Measurements from ENCODE around the gene GOLGA6L7.

GOLGA6L7 gene

GRCh38 chr15:28888302-28888894, 40.0 kb upstream of the GOLGA6L7 start:
- H3K27me3 Mint-ChIP-seq (ENCODE audit: low read depth) = peaks cover 35% of the 10 kb centered on the region
- H3K36me3 Mint-ChIP-seq (ENCODE audit: low read depth) = no peaks in the 10 kb centered on the region
- H3K4me3 Mint-ChIP-seq = no peak overlapping the region
- no peak for DNase-seq (ENCODE audit: low spot score)
- no peak overlapping the region for H3K27ac Mint-ChIP-seq
- H3K4me1 Mint-ChIP-seq (ENCODE audit: low read depth) = peaks cover 21% of the 10 kb centered on the region
- H3K9me3 Mint-ChIP-seq = no peaks in the 10 kb centered on the region

DNA sequence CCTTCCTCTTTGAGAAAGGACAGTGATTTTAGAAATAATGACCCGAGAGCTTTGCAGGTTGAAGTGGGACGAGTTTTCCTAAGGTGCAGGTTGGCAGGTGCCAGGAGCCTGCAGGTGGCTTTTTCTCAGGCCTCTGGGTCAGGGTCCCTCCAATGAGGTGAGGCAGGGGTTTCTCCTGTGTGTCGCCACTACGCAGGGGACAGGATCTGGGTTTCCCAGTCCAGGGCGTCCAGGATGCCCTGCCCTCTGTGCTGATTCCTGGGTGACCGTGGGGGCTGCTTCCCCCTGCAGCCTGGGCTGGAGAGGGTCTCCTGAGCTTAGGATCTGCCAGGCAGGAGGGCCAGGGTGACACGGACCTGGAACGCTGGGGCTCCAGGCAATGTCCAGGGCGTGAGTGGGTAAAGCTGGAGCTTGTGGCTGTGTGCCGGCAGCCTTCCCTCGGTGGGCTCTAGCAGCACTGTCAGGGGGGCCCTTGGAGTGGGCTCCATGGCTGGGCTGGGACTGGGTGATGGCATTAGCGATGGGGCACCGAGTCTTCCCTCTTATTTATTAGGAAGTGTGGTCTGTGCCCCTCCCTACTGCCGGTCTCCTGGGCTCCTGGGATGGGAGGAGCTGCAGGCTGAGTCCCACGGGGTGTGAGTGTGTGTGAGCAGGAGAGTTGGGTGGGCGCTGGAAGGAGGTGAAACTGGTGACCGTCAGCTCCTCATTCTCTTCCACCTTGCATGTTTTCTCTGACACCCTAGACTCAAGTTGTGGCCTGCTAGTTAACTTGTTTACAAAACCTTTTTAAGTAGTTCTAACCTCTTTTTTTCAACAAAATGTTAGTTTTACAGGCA, 39.1 kb upstream of the GOLGA6L7 start:
- peaks cover 21% of the 10 kb centered on the region for H3K4me1 Mint-ChIP-seq (ENCODE audit: low read depth)

DNA sequence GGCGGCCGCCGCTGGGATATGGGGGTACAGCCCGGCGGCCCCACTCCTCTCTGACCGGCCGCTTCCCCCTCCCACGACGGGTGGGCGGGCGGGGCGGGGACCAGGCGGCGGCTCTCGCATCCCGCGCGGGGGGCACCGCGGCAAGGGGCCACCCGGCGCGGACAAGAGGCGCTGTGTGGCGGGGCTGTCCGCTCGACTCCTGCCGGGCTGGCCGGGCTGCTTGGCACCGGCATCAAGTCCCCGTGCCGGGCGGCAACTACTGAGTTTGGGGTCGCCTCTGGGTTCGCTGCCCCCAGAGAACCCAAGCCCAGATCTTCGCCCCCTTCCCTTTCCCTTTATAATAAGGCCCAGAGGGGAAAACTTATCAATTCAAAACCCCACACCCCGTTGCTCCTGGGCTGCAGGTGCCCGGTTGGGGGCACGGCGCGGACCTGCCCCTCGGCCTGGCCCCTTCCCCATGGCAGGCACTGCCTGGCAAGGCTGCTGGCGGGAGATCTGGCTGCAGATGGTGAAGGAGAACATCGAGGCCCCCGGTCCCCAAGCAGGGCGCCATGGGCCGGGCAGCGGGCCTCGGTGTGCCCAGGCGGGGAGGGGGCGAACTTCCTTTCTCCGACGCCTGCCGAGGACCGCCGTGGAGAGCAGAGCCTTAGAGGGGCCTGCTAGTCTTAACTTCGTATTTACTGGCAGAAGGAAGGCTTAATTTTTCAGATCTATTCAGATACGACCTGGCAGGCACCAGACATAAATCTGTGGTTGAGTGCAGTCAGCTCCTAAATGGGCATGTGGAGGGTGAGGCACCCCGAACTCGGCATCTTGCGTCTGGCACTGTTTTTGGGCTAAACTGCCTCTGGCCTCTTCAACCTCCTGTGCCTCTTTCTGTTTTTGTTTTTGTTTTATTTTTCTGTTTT, 38.2 kb upstream of the GOLGA6L7 start:
- Mint-ChIP-seq H3K36me3 (ENCODE audit: low read depth) (no peaks in the 10 kb centered on the region), H3K27ac (no peak overlapping the region), H3K4me3 (peak overlapping the region; percentile 66), H3K27me3 (ENCODE audit: low read depth) (peaks cover 40% of the 10 kb centered on the region), H3K9me3 (no peaks in the 10 kb centered on the region), H3K4me1 (ENCODE audit: low read depth) (peaks cover 21% of the 10 kb centered on the region)
- DNase-seq (ENCODE audit: low spot score) = no peak

More for the DNA sequence above, 39.1 kb upstream of the GOLGA6L7 start:
- H3K27ac Mint-ChIP-seq = no peak overlapping the region
- no peaks in the 10 kb centered on the region for H3K36me3 Mint-ChIP-seq (ENCODE audit: low read depth)
- no peak for DNase-seq (ENCODE audit: low spot score)
- H3K4me3 Mint-ChIP-seq = peak overlapping the region; percentile 66
- peaks cover 40% of the 10 kb centered on the region for H3K27me3 Mint-ChIP-seq (ENCODE audit: low read depth)
- H3K9me3 Mint-ChIP-seq = no peaks in the 10 kb centered on the region

DNA sequence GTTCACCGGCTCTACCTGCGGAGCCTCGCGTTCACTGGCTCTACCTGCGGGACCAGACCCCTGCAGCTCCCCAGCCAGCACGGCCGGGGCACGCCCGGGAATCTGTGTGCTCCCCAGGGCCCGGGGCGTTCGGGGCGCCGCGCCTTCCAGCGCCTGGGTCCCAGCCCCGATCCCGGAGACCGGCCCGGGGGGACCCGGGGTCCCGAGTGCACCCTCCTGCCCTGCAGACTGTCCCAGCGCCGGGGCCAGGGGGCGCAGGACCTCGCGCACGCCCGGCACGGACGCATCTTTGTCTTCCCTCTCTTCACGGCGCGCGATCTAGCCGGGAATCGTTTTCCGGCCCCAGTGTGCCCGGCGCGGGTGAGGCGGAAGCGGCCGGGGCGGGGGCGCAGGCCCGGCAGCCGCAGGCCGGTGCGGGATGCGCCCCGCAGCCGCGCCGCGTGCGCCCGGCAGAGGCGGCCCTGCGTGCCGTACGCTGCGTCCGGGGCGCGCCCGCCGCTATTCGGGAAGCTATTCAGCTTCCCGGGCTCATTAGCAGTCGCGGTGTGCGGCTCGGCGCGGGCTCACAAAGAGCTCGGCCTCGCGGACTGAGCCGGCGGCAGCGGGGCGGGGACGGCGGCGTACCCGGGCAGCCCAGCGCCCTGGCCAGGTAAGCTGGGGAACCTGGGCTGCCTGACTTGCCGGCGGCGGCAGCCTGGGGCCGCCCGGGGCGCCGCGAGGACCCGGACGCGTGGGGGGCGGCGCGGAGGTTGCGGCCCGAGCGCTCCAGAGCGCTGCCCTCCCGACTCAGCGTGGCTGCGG, 37.4 kb upstream of the GOLGA6L7 start, which contains the start of gene APBA2:
Gene APBA2 (plus strand): TSS at position 345 of the 801 bp plus-strand sequence. CDS start 167,911 bp downstream, outside the sequence.
- Mint-ChIP-seq H3K4me3 (peak within 1 kb of the TSS; percentile 66), H3K27me3 (ENCODE audit: low read depth) (peaks cover 40% of the 10 kb centered on the region), H3K4me1 (ENCODE audit: low read depth) (peaks cover 14% of the 10 kb centered on the region), H3K9me3 (no peaks in the 10 kb centered on the region), H3K36me3 (ENCODE audit: low read depth) (no peaks in the 10 kb centered on the region), H3K27ac (no peak within 1 kb of the TSS)
- no peak for DNase-seq (ENCODE audit: low spot score)

DNA sequence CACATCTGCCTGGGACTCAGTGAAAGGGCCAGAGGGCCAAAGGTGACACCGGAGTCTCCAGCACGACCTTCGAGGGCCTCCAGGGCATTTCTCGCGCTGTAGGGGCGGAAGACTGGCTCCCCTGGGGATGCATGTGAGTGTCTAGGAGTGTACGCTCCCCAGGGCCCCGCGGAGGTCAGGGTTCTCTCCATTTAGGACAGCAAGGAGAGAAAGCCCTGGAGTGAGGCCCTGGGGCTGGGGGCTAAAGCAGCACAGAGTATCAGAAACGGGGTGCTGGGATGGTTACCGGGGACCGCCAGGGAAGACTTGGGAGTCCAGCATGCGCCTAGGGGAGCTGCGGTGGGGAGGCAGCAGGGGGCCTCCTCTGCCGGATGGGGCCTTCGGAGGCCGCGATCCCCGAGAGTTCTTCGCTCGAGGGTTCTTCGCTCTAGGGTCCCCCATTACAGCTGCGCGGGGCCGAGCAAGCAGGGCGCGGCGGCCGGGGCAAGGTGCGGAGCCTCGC, 36.7 kb upstream of the GOLGA6L7 start:
- DNase-seq (ENCODE audit: low spot score) = no peak
- H3K27me3 Mint-ChIP-seq (ENCODE audit: low read depth) = peaks cover 40% of the 10 kb centered on the region
- no peaks in the 10 kb centered on the region for H3K36me3 Mint-ChIP-seq (ENCODE audit: low read depth)
- no peak overlapping the region for H3K4me3 Mint-ChIP-seq
- no peaks in the 10 kb centered on the region for H3K9me3 Mint-ChIP-seq
- H3K27ac Mint-ChIP-seq = no peak overlapping the region
- H3K4me1 Mint-ChIP-seq (ENCODE audit: low read depth) = peaks cover 7% of the 10 kb centered on the region

DNA sequence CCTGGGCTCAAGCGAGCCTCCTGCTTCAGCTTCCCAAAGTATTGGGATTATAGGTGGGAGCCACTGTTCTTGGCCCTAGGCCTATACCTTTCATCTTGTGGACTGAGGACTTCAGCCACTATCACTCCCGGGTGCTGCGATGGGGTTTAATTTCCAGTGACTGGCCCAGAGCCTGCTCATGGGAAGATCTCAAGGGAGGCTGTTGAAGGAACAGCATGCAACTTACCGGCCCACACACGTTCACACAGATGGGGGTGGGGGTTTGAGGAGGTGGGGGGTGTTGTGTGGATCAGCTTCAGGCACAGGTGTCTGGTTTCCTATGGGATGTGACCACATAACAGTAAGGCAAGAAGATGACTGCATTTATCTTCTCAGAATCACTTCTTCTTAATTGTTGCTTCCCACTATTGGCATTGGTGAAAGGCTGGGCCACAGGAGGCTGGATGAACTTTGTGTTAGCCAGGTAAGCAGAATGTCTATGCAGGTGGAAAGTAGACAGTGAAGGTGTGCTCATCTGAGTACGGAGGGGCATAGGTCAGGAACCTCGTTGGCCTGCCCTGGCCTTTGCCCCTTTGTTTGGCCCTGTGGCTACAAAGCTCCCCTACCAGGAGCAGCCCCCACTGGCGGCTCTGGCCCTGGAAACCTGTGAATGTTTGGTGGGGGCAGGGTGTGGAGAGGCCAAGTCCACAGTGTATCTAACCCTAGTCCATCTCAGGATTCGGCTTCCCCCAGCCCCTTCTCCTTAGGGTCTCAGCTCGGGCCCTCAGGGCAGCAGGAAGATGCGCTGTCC, 35.9 kb upstream of the GOLGA6L7 start:
- Mint-ChIP-seq H3K4me1 (ENCODE audit: low read depth) (peaks cover 2% of the 10 kb centered on the region), H3K27ac (no peak overlapping the region), H3K9me3 (no peaks in the 10 kb centered on the region), H3K36me3 (ENCODE audit: low read depth) (no peaks in the 10 kb centered on the region), H3K27me3 (ENCODE audit: low read depth) (peaks cover 37% of the 10 kb centered on the region), H3K4me3 (no peak overlapping the region)
- DNase-seq (ENCODE audit: low spot score) = no peak

DNA sequence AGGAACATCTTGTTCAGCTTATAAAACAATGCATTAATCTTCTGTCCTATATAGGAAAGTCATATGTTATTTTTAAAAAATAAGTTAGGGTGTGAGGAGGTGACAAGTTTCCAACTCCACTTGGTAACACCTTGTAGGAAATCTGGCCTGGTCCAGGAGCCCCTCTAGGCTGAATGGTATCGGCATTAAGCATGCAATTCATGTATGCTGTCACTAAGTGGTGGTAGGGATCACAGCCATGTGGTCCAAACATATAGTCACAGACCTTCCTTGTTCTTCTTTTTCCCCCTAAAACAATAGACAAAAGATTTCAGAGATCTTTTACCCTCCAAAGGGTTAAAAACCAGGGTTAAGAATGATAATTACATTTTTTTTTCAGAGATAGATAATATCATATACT, 33.2 kb upstream of the GOLGA6L7 start:
- no peak for DNase-seq (ENCODE audit: low spot score)
- Mint-ChIP-seq H3K27ac (no peak overlapping the region), H3K9me3 (no peaks in the 10 kb centered on the region), H3K4me1 (ENCODE audit: low read depth) (no peaks in the 10 kb centered on the region), H3K4me3 (no peak overlapping the region), H3K36me3 (ENCODE audit: low read depth) (no peaks in the 10 kb centered on the region), H3K27me3 (ENCODE audit: low read depth) (peaks cover 21% of the 10 kb centered on the region)

- Mint-ChIP-seq H3K4me3 (no peak overlapping the region), H3K4me1 (ENCODE audit: low read depth) (no peaks in the 10 kb centered on the region), H3K9me3 (no peaks in the 10 kb centered on the region), H3K27ac (no peak overlapping the region), H3K36me3 (ENCODE audit: low read depth) (no peaks in the 10 kb centered on the region), H3K27me3 (ENCODE audit: low read depth) (peaks cover 21% of the 10 kb centered on the region)
- DNase-seq (ENCODE audit: low spot score) = no peak
These were observed 32.7 kb upstream of the GOLGA6L7 start for GRCh38 chr15:28881170-28881569.

DNA sequence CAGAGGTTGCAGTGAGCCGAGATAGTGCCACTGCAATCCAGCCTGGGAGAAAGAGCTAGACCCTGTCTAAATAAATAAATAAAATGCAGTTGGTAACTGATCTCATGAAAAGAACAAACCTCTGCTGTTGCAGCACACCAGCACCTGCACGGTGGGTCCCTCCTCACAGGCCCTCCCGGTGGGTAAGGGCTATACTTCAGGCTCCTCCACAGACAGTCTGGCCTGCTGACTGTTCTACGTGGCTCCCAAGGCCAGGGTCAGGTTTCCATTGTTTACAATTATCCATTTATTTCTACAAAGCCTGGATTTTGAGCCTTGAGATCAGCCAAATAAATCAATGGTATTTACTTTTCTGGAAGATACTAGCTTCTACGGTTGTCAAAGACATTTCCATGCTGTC, 32.2 kb upstream of the GOLGA6L7 start:
- Mint-ChIP-seq H3K36me3 (ENCODE audit: low read depth) (no peaks in the 10 kb centered on the region), H3K27ac (no peak overlapping the region), H3K4me3 (no peak overlapping the region), H3K27me3 (ENCODE audit: low read depth) (peaks cover 21% of the 10 kb centered on the region), H3K9me3 (no peaks in the 10 kb centered on the region), H3K4me1 (ENCODE audit: low read depth) (no peaks in the 10 kb centered on the region)
- DNase-seq (ENCODE audit: low spot score) = no peak

DNA sequence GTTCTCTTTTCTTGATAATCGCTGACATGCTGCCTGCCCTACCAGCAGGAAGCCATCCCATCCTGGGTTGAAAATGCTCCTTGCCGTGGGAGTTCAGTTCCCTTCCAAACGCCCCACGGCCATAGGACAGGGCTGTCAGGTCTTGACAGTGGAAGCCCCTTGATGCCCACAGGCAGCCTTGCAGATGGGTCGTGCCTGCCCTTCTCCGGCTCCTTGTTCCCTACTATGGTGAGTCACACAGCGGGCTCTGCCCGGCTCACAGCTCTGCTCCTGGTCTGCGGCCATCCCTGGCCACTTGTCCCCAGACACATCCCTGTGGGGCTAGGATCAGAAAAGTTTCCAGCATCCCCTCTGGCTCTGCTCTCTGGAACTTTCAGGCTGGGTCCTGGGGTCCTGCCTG, 31.1 kb upstream of the GOLGA6L7 start:
- H3K9me3 Mint-ChIP-seq = no peaks in the 10 kb centered on the region
- H3K27me3 Mint-ChIP-seq (ENCODE audit: low read depth) = peaks cover 13% of the 10 kb centered on the region
- no peak for DNase-seq (ENCODE audit: low spot score)
- H3K27ac Mint-ChIP-seq = no peak overlapping the region
- no peaks in the 10 kb centered on the region for H3K4me1 Mint-ChIP-seq (ENCODE audit: low read depth)
- no peak overlapping the region for H3K4me3 Mint-ChIP-seq
- H3K36me3 Mint-ChIP-seq (ENCODE audit: low read depth) = no peaks in the 10 kb centered on the region

GRCh38 chr15:28878209-28878608, 29.8 kb upstream of the GOLGA6L7 start:
- H3K27me3 Mint-ChIP-seq (ENCODE audit: low read depth) = peaks cover 2% of the 10 kb centered on the region
- H3K4me3 Mint-ChIP-seq = no peak overlapping the region
- H3K36me3 Mint-ChIP-seq (ENCODE audit: low read depth) = no peaks in the 10 kb centered on the region
- no peak overlapping the region for H3K27ac Mint-ChIP-seq
- no peaks in the 10 kb centered on the region for H3K9me3 Mint-ChIP-seq
- DNase-seq (ENCODE audit: low spot score) = no peak
- no peaks in the 10 kb centered on the region for H3K4me1 Mint-ChIP-seq (ENCODE audit: low read depth)

DNA sequence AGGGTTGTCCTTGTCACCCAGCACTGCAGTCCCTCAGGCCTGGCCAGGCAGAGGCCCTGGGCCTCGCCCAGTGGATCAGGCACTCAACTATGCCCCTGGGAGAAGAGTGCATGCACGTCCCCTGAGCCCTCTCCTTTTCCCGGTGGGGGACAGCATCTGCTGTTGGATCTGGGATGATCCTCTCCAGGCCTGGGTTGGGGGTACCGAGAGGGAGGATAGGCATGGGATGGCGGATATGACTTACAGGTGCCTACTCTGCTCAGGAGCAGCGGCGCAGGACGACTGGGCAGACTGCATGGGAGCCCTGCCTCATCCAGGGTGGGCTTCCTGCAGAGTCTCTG, 28.4 kb upstream of the GOLGA6L7 start:
- Mint-ChIP-seq H3K27me3 (ENCODE audit: low read depth) (no peaks in the 10 kb centered on the region), H3K36me3 (ENCODE audit: low read depth) (no peaks in the 10 kb centered on the region), H3K27ac (no peak overlapping the region), H3K4me3 (no peak overlapping the region), H3K4me1 (ENCODE audit: low read depth) (no peaks in the 10 kb centered on the region), H3K9me3 (no peaks in the 10 kb centered on the region)
- DNase-seq (ENCODE audit: low spot score) = no peak
